Measurements from ENCODE around the gene LARP4B.

GRCh38 chr10:805620-806305 is 125.7 kb downstream of the LARP4B start:
- TF ChIP-seq, protein P1, sequence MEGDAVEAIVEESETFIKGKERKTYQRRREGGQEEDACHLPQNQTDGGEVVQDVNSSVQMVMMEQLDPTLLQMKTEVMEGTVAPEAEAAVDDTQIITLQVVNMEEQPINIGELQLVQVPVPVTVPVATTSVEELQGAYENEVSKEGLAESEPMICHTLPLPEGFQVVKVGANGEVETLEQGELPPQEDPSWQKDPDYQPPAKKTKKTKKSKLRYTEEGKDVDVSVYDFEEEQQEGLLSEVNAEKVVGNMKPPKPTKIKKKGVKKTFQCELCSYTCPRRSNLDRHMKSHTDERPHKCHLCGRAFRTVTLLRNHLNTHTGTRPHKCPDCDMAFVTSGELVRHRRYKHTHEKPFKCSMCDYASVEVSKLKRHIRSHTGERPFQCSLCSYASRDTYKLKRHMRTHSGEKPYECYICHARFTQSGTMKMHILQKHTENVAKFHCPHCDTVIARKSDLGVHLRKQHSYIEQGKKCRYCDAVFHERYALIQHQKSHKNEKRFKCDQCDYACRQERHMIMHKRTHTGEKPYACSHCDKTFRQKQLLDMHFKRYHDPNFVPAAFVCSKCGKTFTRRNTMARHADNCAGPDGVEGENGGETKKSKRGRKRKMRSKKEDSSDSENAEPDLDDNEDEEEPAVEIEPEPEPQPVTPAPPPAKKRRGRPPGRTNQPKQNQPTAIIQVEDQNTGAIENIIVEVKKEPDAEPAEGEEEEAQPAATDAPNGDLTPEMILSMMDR (IDR thresholded peaks at IDR 0.05) = no peak
- TF ChIP-seq POLR2A (IDR thresholded peaks at IDR 0.05) = no peak

Data from stomach (tissue), 4 donors.